ENCODE results near the gene ZNF837.
A peak's percentile ranks its signal among the peaks of the same experiment; 100 is the strongest.
"Not testable (repeated sequence)": the region's sequence is repeated elsewhere in the genome, so short reads cannot be mapped to it uniquely, and the experiment has no call there.

Gene ZNF837

GRCh38 chr19:58351990-58352755, 28.7 kb downstream of the ZNF837 start:
- peaks cover 28% of the 10 kb centered on the region for H3K4me1 Mint-ChIP-seq
- no peak overlapping the region for H3K4me3 Mint-ChIP-seq
- DNase-seq = no peak
- no peak for ATAC-seq
- H3K36me3 Mint-ChIP-seq (ENCODE audit: low read depth) = peaks cover 12% of the 10 kb centered on the region
- no peaks in the 10 kb centered on the region for H3K27me3 Mint-ChIP-seq
- H3K27ac Mint-ChIP-seq = no peak overlapping the region
- no peaks in the 10 kb centered on the region for H3K9me3 Mint-ChIP-seq

- ATAC-seq (no peak), DNase-seq (no peak)
- Mint-ChIP-seq H3K27ac (no peak overlapping the region), H3K36me3 (ENCODE audit: low read depth) (peaks cover 12% of the 10 kb centered on the region), H3K9me3 (no peaks in the 10 kb centered on the region), H3K4me3 (no peak overlapping the region), H3K4me1 (peaks cover 26% of the 10 kb centered on the region), H3K27me3 (no peaks in the 10 kb centered on the region)
Measured at GRCh38 chr19:58351558-58351878, 29.3 kb downstream of the ZNF837 start.

- H3K36me3 Mint-ChIP-seq (ENCODE audit: low read depth) = peaks cover 12% of the 10 kb centered on the region
- ATAC-seq = no peak
- no peak overlapping the region for H3K4me3 Mint-ChIP-seq
- H3K27me3 Mint-ChIP-seq = no peaks in the 10 kb centered on the region
- H3K9me3 Mint-ChIP-seq = no peaks in the 10 kb centered on the region
- H3K27ac Mint-ChIP-seq = no peak overlapping the region
- DNase-seq = no peak
- H3K4me1 Mint-ChIP-seq = peaks cover 29% of the 10 kb centered on the region
Measured at GRCh38 chr19:58350871-58351557, 29.8 kb downstream of the ZNF837 start.

GRCh38 chr19:58350001-58350861, 30.6 kb downstream of the ZNF837 start:
- Mint-ChIP-seq H3K4me3 (no peak overlapping the region), H3K27ac (no peak overlapping the region), H3K4me1 (peaks cover 30% of the 10 kb centered on the region), H3K9me3 (no peaks in the 10 kb centered on the region), H3K27me3 (no peaks in the 10 kb centered on the region), H3K36me3 (ENCODE audit: low read depth) (peaks cover 14% of the 10 kb centered on the region)
- no peak for ATAC-seq
- no peak for DNase-seq

- peak overlapping the region; percentile 14 for H3K27ac Mint-ChIP-seq
- DNase-seq (no peak), ATAC-seq (no peak)
- no peaks in the 10 kb centered on the region for H3K27me3 Mint-ChIP-seq
- H3K4me3 Mint-ChIP-seq = peak overlapping the region; percentile 49
- no peaks in the 10 kb centered on the region for H3K9me3 Mint-ChIP-seq
- peaks cover 14% of the 10 kb centered on the region for H3K36me3 Mint-ChIP-seq (ENCODE audit: low read depth)
- peaks cover 30% of the 10 kb centered on the region for H3K4me1 Mint-ChIP-seq
Measured at GRCh38 chr19:58349590-58349989, 31.2 kb downstream of the ZNF837 start.

- not testable (repeated sequence) for DNase-seq, H3K27me3 Mint-ChIP-seq, H3K9me3 Mint-ChIP-seq, ATAC-seq
- Mint-ChIP-seq H3K4me3 (peak overlapping the region; percentile 94), H3K4me1 (peaks cover 30% of the 10 kb centered on the region), H3K36me3 (ENCODE audit: low read depth) (peaks cover 14% of the 10 kb centered on the region), H3K27ac (peak overlapping the region; percentile 82)
Measured at GRCh38 chr19:58348080-58348479, 32.8 kb downstream of the ZNF837 start.

GRCh38 chr19:58346961-58347929, 33.6 kb downstream of the ZNF837 start:
- H3K36me3 Mint-ChIP-seq (ENCODE audit: low read depth) = peaks cover 15% of the 10 kb centered on the region
- DNase-seq (peak; percentile 77), ATAC-seq (peak; percentile 88)
- H3K27me3 Mint-ChIP-seq = no peaks in the 10 kb centered on the region
- H3K4me3 Mint-ChIP-seq = peak overlapping the region; percentile 94
- peak overlapping the region; percentile 82 for H3K27ac Mint-ChIP-seq
- no peaks in the 10 kb centered on the region for H3K9me3 Mint-ChIP-seq
- peaks cover 30% of the 10 kb centered on the region for H3K4me1 Mint-ChIP-seq

- Mint-ChIP-seq H3K27me3 (no peaks in the 10 kb centered on the region), H3K4me3 (peak overlapping the region; percentile 94), H3K36me3 (ENCODE audit: low read depth) (peaks cover 15% of the 10 kb centered on the region), H3K9me3 (no peaks in the 10 kb centered on the region), H3K27ac (peak overlapping the region; percentile 25), H3K4me1 (peaks cover 28% of the 10 kb centered on the region)
- no peak for DNase-seq
- no peak for ATAC-seq
Measured at GRCh38 chr19:58345558-58345957, 35.3 kb downstream of the ZNF837 start.

GRCh38 chr19:58338825-58339558, 41.8 kb downstream of the ZNF837 start:
- Mint-ChIP-seq H3K36me3 (ENCODE audit: low read depth) (peaks cover 35% of the 10 kb centered on the region), H3K4me3 (no peak overlapping the region), H3K27me3 (no peaks in the 10 kb centered on the region), H3K27ac (no peak overlapping the region), H3K9me3 (no peaks in the 10 kb centered on the region), H3K4me1 (peaks cover 4% of the 10 kb centered on the region)
- DNase-seq (no peak), ATAC-seq (no peak)

GRCh38 chr19:58338336-58338735, 42.5 kb downstream of the ZNF837 start:
- Mint-ChIP-seq H3K27ac (no peak overlapping the region), H3K4me1 (peaks cover 4% of the 10 kb centered on the region), H3K36me3 (ENCODE audit: low read depth) (peaks cover 35% of the 10 kb centered on the region), H3K4me3 (no peak overlapping the region), H3K27me3 (no peaks in the 10 kb centered on the region), H3K9me3 (no peaks in the 10 kb centered on the region)
- DNase-seq (no peak), ATAC-seq (no peak)

GRCh38 chr19:58336820-58337219, 44.0 kb downstream of the ZNF837 start:
- Mint-ChIP-seq H3K4me3 (no peak overlapping the region), H3K36me3 (ENCODE audit: low read depth) (peaks cover 31% of the 10 kb centered on the region), H3K27ac (no peak overlapping the region), H3K4me1 (peaks cover 4% of the 10 kb centered on the region), H3K27me3 (no peaks in the 10 kb centered on the region), H3K9me3 (no peaks in the 10 kb centered on the region)
- DNase-seq (no peak), ATAC-seq (no peak)

GRCh38 chr19:58336216-58336615, 44.6 kb downstream of the ZNF837 start:
- no peak for DNase-seq
- no peak overlapping the region for H3K4me3 Mint-ChIP-seq
- peaks cover 29% of the 10 kb centered on the region for H3K36me3 Mint-ChIP-seq (ENCODE audit: low read depth)

GRCh38 chr19:58335630-58336029, 45.2 kb downstream of the ZNF837 start:
- no peak for DNase-seq
- no peaks in the 10 kb centered on the region for H3K27me3 Mint-ChIP-seq
- H3K27ac Mint-ChIP-seq = no peak overlapping the region
- peaks cover 4% of the 10 kb centered on the region for H3K4me1 Mint-ChIP-seq
- no peak overlapping the region for H3K4me3 Mint-ChIP-seq
- peaks cover 28% of the 10 kb centered on the region for H3K36me3 Mint-ChIP-seq (ENCODE audit: low read depth)
- ATAC-seq = no peak
- H3K9me3 Mint-ChIP-seq = no peaks in the 10 kb centered on the region

More at GRCh38 chr19:58336216-58336615, 44.6 kb downstream of the ZNF837 start:
- Mint-ChIP-seq H3K4me1 (peaks cover 4% of the 10 kb centered on the region), H3K9me3 (no peaks in the 10 kb centered on the region), H3K27me3 (no peaks in the 10 kb centered on the region), H3K27ac (no peak overlapping the region)
- no peak for ATAC-seq
